HEK293 (cell line): ENCODE measurements around the gene SCUBE1.

Experiments used
- CTCF ChIP-seq: fragments of 450-650 bp; formaldehyde crosslinking; IDR thresholded peaks from 2 replicates; pipeline ENCODE4 v1.5.1; 2016; ENCODE audit warnings: missing biosample characterization, missing genetic modification characterization
- HOXC10 ChIP-seq: sonication (generic); formaldehyde crosslinking; IDR thresholded peaks from 2 replicates; pipeline ENCODE4 v1.8.1; 2023; ENCODE audit warnings: mild to moderate bottlenecking, missing genetic modification reagents
- IKZF3 ChIP-seq: fragments of 450-650 bp; IDR thresholded peaks from 2 replicates; pipeline ENCODE4 v1.5.0; 2018; ENCODE audit warnings: missing biosample characterization, mild to moderate bottlenecking, missing genetic modification characterization, moderate library complexity
- KLF1 ChIP-seq: fragments of 450-650 bp; formaldehyde crosslinking; IDR thresholded peaks from 2 replicates; pipeline ENCODE4 v1.5.1; 2016; ENCODE audit warnings: missing biosample characterization, missing genetic modification characterization
- REPIN1 ChIP-seq: fragments of 450-650 bp; formaldehyde crosslinking; IDR thresholded peaks from 2 replicates; pipeline ENCODE4 v1.5.1; 2017; ENCODE audit warnings: missing biosample characterization, missing genetic modification characterization, low read depth
- REST ChIP-seq: fragments of 450-650 bp; formaldehyde crosslinking; IDR thresholded peaks from 2 replicates; pipeline ENCODE4 v1.5.1; 2016; ENCODE audit warnings: missing biosample characterization, missing genetic modification characterization
- ZBTB1 ChIP-seq: fragments of 450-650 bp; formaldehyde crosslinking; IDR thresholded peaks from 2 replicates; pipeline ENCODE4 v1.5.1; 2016; ENCODE audit warnings: missing biosample characterization, missing genetic modification characterization
- ZBTB17 ChIP-seq: fragments of 450-650 bp; formaldehyde crosslinking; IDR thresholded peaks from 2 replicates; pipeline ENCODE4 v1.5.1; 2016; ENCODE audit warnings: missing biosample characterization, missing genetic modification characterization
- ZNF133 ChIP-seq: fragments of 450-650 bp; formaldehyde crosslinking; IDR thresholded peaks from 2 replicates; pipeline ENCODE4 v1.5.1; 2016; ENCODE audit warnings: missing biosample characterization, missing genetic modification characterization
- ZNF248 ChIP-seq: fragments of 450-650 bp; formaldehyde crosslinking; IDR thresholded peaks from 2 replicates; pipeline ENCODE4 v1.5.1; 2017; ENCODE audit warnings: missing biosample characterization, missing genetic modification characterization
- ZNF423 ChIP-seq: fragments of 450-650 bp; formaldehyde crosslinking; IDR thresholded peaks from 2 replicates; pipeline ENCODE4 v1.5.1; 2016; ENCODE audit warnings: missing biosample characterization, missing genetic modification characterization
- ZNF747 ChIP-seq: fragments of 450-650 bp; formaldehyde crosslinking; IDR thresholded peaks from 2 replicates; pipeline ENCODE4 v1.5.1; 2016; ENCODE audit warnings: missing biosample characterization, missing genetic modification characterization

- TF ChIP-seq ZNF248 (tag by site-specific recombination) (no peak), ZBTB17 (tag by site-specific recombination) (no peak), REPIN1 (tag by site-specific recombination) (no peak), ZNF133 (tag by site-specific recombination) (no peak), KLF1 (no peak), CTCF (tag by site-specific recombination) (peak; percentile 53; the same call in 1 of the 2 replicates), HOXC10 (no peak), ZNF747 (tag by site-specific recombination) (no peak), REST (tag by site-specific recombination) (no peak), IKZF3 (no peak), ZNF423 (tag by site-specific recombination) (no peak), ZBTB1 (tag by site-specific recombination) (no peak)
Measured at GRCh38 chr22:43228330-43228729, 114.8 kb downstream of the SCUBE1 start.
